SK-N-SH (cell line): ENCODE measurements around the gene MPHOSPH8. TPM values are rescaled to one million over a fixed set of nuclear protein-coding genes. Genes with fewer than 3 reads are reported as not detected.

Source experiments
- CTCF ChIA-PET: fragments of 300-600, 350-600 bp; formaldehyde crosslinking; extraction: SDS; loops from one replicate; lab custom pipeline; 2021; lab: Yijun Ruan, JAX
- POLR2A ChIA-PET: fragments of 350-600 bp; sonication (Branson Sonifier 250); formaldehyde crosslinking; extraction: SDS; loops from one replicate; lab custom pipeline; 2020; ENCODE audit warnings: antibody characterized with exemption, inconsistent platforms; lab: Yijun Ruan, JAX
- DNase-seq: peaks from one replicate; pipeline ENCODE4 v3.0.0; 2012
- H2AFZ ChIP-seq: fragments of 200-600 bp; sonication (generic); 2 replicates; pipeline ENCODE4 v1.8.1; 2016; ENCODE audit warnings: antibody characterized with exemption, mild to moderate bottlenecking, low read depth
- H3F3A ChIP-seq: fragments of 200-600 bp; sonication (generic); replicated peaks from 2 replicates; pipeline ENCODE3; 2016; ENCODE audit warnings: antibody characterized with exemption, mild to moderate bottlenecking; ENCODE audit not compliant: insufficient read depth
- H3K27ac ChIP-seq, 2 experiments: fragments of 200-500 bp in 1 of 2; fragments of 200-600 bp in 1 of 2; sonication (Bioruptor generic) in 1 of 2; sonication (generic), shearing (Covaris generic) in 1 of 2; 2 replicates each; pipeline versions ENCODE4 v1.5.1 to v1.6.1; 2014 to 2016; ENCODE audit warnings: low read depth in 2 of 2, inconsistent platforms in 1 of 2, low read length in 1 of 2, mild to moderate bottlenecking in 1 of 2, mixed read lengths in 1 of 2
- H3K27me3 ChIP-seq: fragments of 200-600 bp; sonication (generic), shearing (Covaris generic); 2 replicates; pipeline ENCODE4 v1.6.1; 2016; ENCODE audit warnings: mixed run types; ENCODE audit not compliant: insufficient read depth
- H3K36me3 ChIP-seq, 2 experiments: fragments of 200-500 bp in 1 of 2; fragments of 200-600 bp in 1 of 2; sonication (Bioruptor generic) in 1 of 2; sonication (generic) in 1 of 2; replicated peaks in 1 of 2; 2 replicates each; pipeline versions ENCODE3 to v1.5.1; 2014 to 2016; ENCODE audit warnings: low read length in 1 of 2, mild to moderate bottlenecking in 1 of 2; ENCODE audit not compliant: insufficient read depth in 2 of 2, control insufficient read depth in 1 of 2
- H3K4me1 ChIP-seq, 2 experiments: fragments of 200-500 bp in 1 of 2; fragments of 200-600 bp in 1 of 2; sonication (Bioruptor generic) in 1 of 2; sonication (generic), shearing (Covaris generic) in 1 of 2; 2 replicates each; pipeline versions ENCODE4 v1.5.1 to v1.6.1; 2014 to 2016; ENCODE audit warnings: low read depth in 1 of 2, low read length in 1 of 2, mixed run types in 1 of 2; ENCODE audit not compliant: insufficient read depth in 2 of 2, control insufficient read depth in 1 of 2
- H3K4me2 ChIP-seq: fragments of 200-600 bp; sonication (generic), shearing (Covaris generic); 2 replicates; pipeline ENCODE4 v1.6.1; 2017; ENCODE audit warnings: mixed run types
- H3K4me3 ChIP-seq, 2 experiments: fragments of 200-500 bp in 1 of 2; fragments of 200-600 bp in 1 of 2; sonication (Bioruptor generic) in 1 of 2; sonication (generic), shearing (Covaris generic) in 1 of 2; 2 replicates each; pipeline versions ENCODE4 v1.5.1 to v1.8.1; 2014 to 2016; ENCODE audit warnings: low read depth in 2 of 2, inconsistent platforms in 1 of 2, low read length in 1 of 2, mild to moderate bottlenecking in 1 of 2, mixed read lengths in 1 of 2, moderate library complexity in 1 of 2
- H3K79me2 ChIP-seq: fragments of 200-600 bp; sonication (generic); 2 replicates; pipeline ENCODE4 v1.8.1; 2017; ENCODE audit warnings: mild to moderate bottlenecking; ENCODE audit not compliant: insufficient read depth
- H3K9ac ChIP-seq: fragments of 200-600 bp; sonication (generic); 2 replicates; pipeline ENCODE4 v1.6.1; 2017; ENCODE audit warnings: mixed run types
- H3K9me2 ChIP-seq: fragments of 200-600 bp; sonication (generic); 2 replicates; pipeline ENCODE4 v1.6.1; 2017; ENCODE audit warnings: mixed run types
- H3K9me3 ChIP-seq: fragments of 200-600 bp; sonication (generic); 2 replicates; pipeline ENCODE4 v1.6.1; 2017; ENCODE audit warnings: mixed run types, mild to moderate bottlenecking, moderate library complexity
- H4K20me1 ChIP-seq: fragments of 200-600 bp; sonication (generic); 2 replicates; pipeline ENCODE4 v1.6.1; 2017; ENCODE audit warnings: mild to moderate bottlenecking, mixed run types; ENCODE audit not compliant: insufficient read depth
- FOXJ3 ChIP-seq: sonication (generic); formaldehyde crosslinking; IDR thresholded peaks from 2 replicates; pipeline ENCODE4 v1.5.1; 2020; ENCODE audit warnings: mild to moderate bottlenecking, missing genetic modification reagents
- NFIC ChIP-seq: IDR thresholded peaks from 2 replicates; pipeline ENCODE4 v1.4.0; 2012; ENCODE audit warnings: borderline replicate concordance
- NRF1 ChIP-seq: IDR thresholded peaks from 2 replicates; pipeline ENCODE4 v1.6.1; 2012; ENCODE audit warnings: low read depth, mild to moderate bottlenecking, low read length
- RAD21 ChIP-seq: IDR thresholded peaks from 2 replicates; pipeline ENCODE4 v1.6.1; 2012; ENCODE audit warnings: mild to moderate bottlenecking, low read length
- RXRA ChIP-seq: IDR thresholded peaks from 2 replicates; pipeline ENCODE4 v1.4.0; 2012; ENCODE audit warnings: low read depth, mild to moderate bottlenecking, borderline replicate concordance
- SIN3A ChIP-seq: IDR thresholded peaks from 2 replicates; pipeline ENCODE4 v1.6.1; 2012; ENCODE audit warnings: low read depth, mild to moderate bottlenecking, low read length, moderate library complexity, borderline replicate concordance
- TAF1 ChIP-seq: IDR thresholded peaks from 2 replicates; pipeline ENCODE4 v1.6.1; 2012; ENCODE audit warnings: low read depth, mild to moderate bottlenecking, low read length, moderate library complexity, borderline replicate concordance
- TCF12 ChIP-seq: IDR thresholded peaks from 2 replicates; pipeline ENCODE4 v1.4.0; 2012
- TEAD4 ChIP-seq: IDR thresholded peaks from 2 replicates; pipeline ENCODE4 v1.4.0; 2012; ENCODE audit warnings: mild to moderate bottlenecking, borderline replicate concordance; ENCODE audit not compliant: insufficient read depth
- USF1 ChIP-seq: IDR thresholded peaks from 2 replicates; pipeline ENCODE4 v1.4.0; 2012; ENCODE audit warnings: low read depth, borderline replicate concordance
- WGBS: methylation state at CpG from one replicate; pipeline ENCODE4 v1.1.6; 2017; ENCODE audit warnings: low lambda C conversion rate; 5-methylcytosine and 5-hydroxymethylcytosine counted together
- polyA plus RNA-seq, 3 experiments: library from polyadenylated mRNA; depleted of rRNA; stranded (reverse); fragments of >200 nt; gene quantifications; 2 replicates each; pipeline ENCODE4 v1.2.3, GENCODE V29; 2012
- TF ChIP-seq, protein P1 (sequence below): IDR thresholded peaks from 2 replicates; pipeline ENCODE4 v1.6.1; 2012; ENCODE audit warnings: mild to moderate bottlenecking, low read depth, low read length, moderate library complexity
- TF ChIP-seq, protein P2 (sequence below): IDR thresholded peaks from 2 replicates; pipeline ENCODE4 v1.4.0; 2012; ENCODE audit warnings: low read depth, borderline replicate concordance
- TF ChIP-seq, protein P3 (sequence below): IDR thresholded peaks from 2 replicates; pipeline ENCODE4 v1.4.0; 2012; ENCODE audit warnings: low read depth
- TF ChIP-seq, protein P4 (sequence below): fragments of 150-350 bp; IDR thresholded peaks from 2 replicates; pipeline ENCODE4 v1.6.1; 2017; ENCODE audit warnings: antibody characterized with exemption, low read length, low read depth, borderline replicate concordance

MPHOSPH8 gene
- polyA plus RNA-seq, 1 of the 3 experiments (the other 2 are of a cell fraction): 11.1 TPM

DNA sequence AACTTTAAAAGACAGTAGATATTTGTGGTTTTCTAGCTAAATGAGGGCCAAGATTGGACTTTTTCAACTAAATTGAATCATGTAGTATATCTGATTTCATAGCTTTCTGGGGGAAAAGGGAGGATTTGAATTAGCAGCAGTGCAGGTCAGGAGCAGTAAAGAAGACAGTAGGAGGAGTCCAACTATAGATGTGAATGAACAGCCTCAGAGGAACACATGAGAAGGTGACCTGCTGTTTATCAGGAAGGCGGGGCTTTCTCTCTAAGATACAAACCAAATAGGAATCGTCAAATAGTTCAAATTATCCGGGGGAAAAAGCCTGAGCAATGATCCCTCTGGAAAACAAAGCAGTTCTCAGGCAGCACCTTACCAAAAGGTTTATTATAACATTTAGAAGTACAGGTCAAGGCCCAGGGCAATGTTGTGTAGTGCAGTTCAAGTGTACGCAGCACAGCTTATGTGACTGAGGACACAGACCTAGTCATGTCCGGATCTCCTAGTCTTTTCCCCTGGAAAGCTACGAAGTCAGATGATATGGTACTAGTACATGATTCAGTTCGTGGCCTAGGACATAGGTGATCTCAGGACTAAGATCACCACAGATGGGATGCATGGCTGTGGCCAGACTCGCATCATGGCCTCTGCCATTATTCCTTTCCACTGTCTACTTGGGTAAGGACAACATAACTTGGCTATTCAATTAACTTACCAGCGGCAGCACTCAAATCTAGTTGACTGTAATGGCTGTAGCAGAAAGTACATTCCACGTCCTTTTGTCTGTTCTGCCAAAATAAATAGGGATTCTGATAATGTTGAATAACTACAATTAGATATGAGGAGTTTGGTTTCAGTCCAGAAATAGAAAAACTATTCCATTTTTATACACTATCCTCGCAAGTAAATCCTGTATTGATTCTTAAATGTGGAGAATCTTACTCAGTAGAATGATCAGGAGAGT lies 40.3 kb downstream of the MPHOSPH8 start:
- CTCF ChIA-PET: no interaction called here

More for the DNA sequence above, 40.3 kb downstream of the MPHOSPH8 start:
- POLR2A ChIA-PET: no interaction called here
- peaks cover 4 to 6% of the 10 kb centered on the region in 2 experiments; a peak in 2 of 4 replicates for H3K4me1 ChIP-seq
- DNase-seq: no peak
- no peaks in the 10 kb centered on the region for H3K9me2 ChIP-seq
- TF ChIP-seq NRF1 (no peak), TCF12 (no peak), TEAD4 (no peak), NFIC (no peak), RXRA (no peak), FOXJ3 (CRISPR knock-in tag) (no peak), TAF1 (no peak), SIN3A (no peak), USF1 (no peak), RAD21 (no peak)
- TF ChIP-seq, protein P1, sequence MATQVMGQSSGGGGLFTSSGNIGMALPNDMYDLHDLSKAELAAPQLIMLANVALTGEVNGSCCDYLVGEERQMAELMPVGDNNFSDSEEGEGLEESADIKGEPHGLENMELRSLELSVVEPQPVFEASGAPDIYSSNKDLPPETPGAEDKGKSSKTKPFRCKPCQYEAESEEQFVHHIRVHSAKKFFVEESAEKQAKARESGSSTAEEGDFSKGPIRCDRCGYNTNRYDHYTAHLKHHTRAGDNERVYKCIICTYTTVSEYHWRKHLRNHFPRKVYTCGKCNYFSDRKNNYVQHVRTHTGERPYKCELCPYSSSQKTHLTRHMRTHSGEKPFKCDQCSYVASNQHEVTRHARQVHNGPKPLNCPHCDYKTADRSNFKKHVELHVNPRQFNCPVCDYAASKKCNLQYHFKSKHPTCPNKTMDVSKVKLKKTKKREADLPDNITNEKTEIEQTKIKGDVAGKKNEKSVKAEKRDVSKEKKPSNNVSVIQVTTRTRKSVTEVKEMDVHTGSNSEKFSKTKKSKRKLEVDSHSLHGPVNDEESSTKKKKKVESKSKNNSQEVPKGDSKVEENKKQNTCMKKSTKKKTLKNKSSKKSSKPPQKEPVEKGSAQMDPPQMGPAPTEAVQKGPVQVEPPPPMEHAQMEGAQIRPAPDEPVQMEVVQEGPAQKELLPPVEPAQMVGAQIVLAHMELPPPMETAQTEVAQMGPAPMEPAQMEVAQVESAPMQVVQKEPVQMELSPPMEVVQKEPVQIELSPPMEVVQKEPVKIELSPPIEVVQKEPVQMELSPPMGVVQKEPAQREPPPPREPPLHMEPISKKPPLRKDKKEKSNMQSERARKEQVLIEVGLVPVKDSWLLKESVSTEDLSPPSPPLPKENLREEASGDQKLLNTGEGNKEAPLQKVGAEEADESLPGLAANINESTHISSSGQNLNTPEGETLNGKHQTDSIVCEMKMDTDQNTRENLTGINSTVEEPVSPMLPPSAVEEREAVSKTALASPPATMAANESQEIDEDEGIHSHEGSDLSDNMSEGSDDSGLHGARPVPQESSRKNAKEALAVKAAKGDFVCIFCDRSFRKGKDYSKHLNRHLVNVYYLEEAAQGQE: no peak
- TF ChIP-seq, protein P2, sequence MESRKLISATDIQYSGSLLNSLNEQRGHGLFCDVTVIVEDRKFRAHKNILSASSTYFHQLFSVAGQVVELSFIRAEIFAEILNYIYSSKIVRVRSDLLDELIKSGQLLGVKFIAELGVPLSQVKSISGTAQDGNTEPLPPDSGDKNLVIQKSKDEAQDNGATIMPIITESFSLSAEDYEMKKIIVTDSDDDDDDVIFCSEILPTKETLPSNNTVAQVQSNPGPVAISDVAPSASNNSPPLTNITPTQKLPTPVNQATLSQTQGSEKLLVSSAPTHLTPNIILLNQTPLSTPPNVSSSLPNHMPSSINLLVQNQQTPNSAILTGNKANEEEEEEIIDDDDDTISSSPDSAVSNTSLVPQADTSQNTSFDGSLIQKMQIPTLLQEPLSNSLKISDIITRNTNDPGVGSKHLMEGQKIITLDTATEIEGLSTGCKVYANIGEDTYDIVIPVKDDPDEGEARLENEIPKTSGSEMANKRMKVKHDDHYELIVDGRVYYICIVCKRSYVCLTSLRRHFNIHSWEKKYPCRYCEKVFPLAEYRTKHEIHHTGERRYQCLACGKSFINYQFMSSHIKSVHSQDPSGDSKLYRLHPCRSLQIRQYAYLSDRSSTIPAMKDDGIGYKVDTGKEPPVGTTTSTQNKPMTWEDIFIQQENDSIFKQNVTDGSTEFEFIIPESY: no peak
- TF ChIP-seq, protein P3, sequence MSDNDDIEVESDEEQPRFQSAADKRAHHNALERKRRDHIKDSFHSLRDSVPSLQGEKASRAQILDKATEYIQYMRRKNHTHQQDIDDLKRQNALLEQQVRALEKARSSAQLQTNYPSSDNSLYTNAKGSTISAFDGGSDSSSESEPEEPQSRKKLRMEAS: no peak
- TF ChIP-seq, protein P4, sequence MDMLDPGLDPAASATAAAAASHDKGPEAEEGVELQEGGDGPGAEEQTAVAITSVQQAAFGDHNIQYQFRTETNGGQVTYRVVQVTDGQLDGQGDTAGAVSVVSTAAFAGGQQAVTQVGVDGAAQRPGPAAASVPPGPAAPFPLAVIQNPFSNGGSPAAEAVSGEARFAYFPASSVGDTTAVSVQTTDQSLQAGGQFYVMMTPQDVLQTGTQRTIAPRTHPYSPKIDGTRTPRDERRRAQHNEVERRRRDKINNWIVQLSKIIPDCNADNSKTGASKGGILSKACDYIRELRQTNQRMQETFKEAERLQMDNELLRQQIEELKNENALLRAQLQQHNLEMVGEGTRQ: no peak
- peak overlapping the region in 1 of 2 experiments; percentile 8; a peak in 1 of 4 replicates for H3K27ac ChIP-seq
- H3K4me3 ChIP-seq: no peak overlapping the region
- H3F3A ChIP-seq: peaks cover 22% of the 10 kb centered on the region
- H3K36me3 ChIP-seq: peaks cover 59 to 71% of the 10 kb centered on the region in 2 experiments
- H3K9me3 ChIP-seq: no peaks in the 10 kb centered on the region
- H3K79me2 ChIP-seq: no peaks in the 10 kb centered on the region; the same call in 1 of the 2 replicates
- no peak overlapping the region for H3K4me2 ChIP-seq
- no peak overlapping the region for H3K9ac ChIP-seq
- WGBS: 86% methylated on average over 11 of the region's 11 CpGs
- H2AFZ ChIP-seq: no peak overlapping the region
- no peaks in the 10 kb centered on the region for H4K20me1 ChIP-seq
- H3K27me3 ChIP-seq: no peaks in the 10 kb centered on the region
